HepG2 (cell line): ENCODE results near the gene PDE4C. TPM values are rescaled to one million over a fixed set of nuclear protein-coding genes. Genes with fewer than 3 reads are reported as not detected.

Experiments used
- ATAC-seq: fragments of 200-7000 bp; cut with Tn5 transposase; 3 replicates; pipeline ENCODE4 v1.9.1; 2020; ENCODE audit warnings: mild to moderate bottlenecking, moderate library complexity
- BruUV-seq: library from RNA; stranded (reverse); fragments of 400-500 nt; replicated peaks from 2 replicates; lab custom pipeline; 2021; lab: Mats Ljungman, UMichigan
- CTCF ChIA-PET: fragments of 300-600 bp; formaldehyde crosslinking; extraction: SDS; loops from one replicate; lab custom pipeline; 2021; ENCODE audit warnings: low total read pairs, inconsistent platforms, low intra/inter-chr PET ratio; lab: Yijun Ruan, JAX
- POLR2A ChIA-PET: fragments of 350-600 bp; sonication (Branson Sonifier 250); formaldehyde crosslinking; loops from one replicate; lab custom pipeline; 2020; ENCODE audit warnings: antibody characterized with exemption, inconsistent platforms; lab: Yijun Ruan, JAX
- DNase-seq: peaks from one replicate; pipeline ENCODE4 v3.0.0-alpha.2; 2015; ENCODE audit warnings: low spot score
- FAIRE-seq: peaks from 3 replicates; lab custom pipeline; 2011; peaks lifted over from hg19 to GRCh38; lab: Jason Lieb, UNC
- H2AFZ ChIP-seq: one replicate; pipeline ENCODE4 v1.6.1; 2011; ENCODE audit warnings: low read length, inconsistent platforms
- H3K27ac ChIP-seq: fragments of 300-600 bp; 3 replicates; pipeline ENCODE4 v1.8.0; 2011; ENCODE audit warnings: mixed run types, mild to moderate bottlenecking, mixed read lengths, low read length, inconsistent platforms; ENCODE audit not compliant: insufficient read depth; ENCODE audit errors: extremely low read length
- H3K27me3 ChIP-seq, 2 experiments: fragments of 200-600 bp in 1 of 2; 2 replicates in 1 of 2; 3 replicates in 1 of 2; pipeline versions ENCODE4 v1.6.0 to v1.8.0; 2011; ENCODE audit warnings: low read length in 2 of 2, mild to moderate bottlenecking in 2 of 2, moderate library complexity in 2 of 2, inconsistent platforms in 1 of 2; ENCODE audit not compliant: insufficient read depth in 2 of 2, control insufficient read depth in 1 of 2
- H3K36me3 ChIP-seq, 2 experiments: fragments of 200-600 bp in 1 of 2; replicated peaks in 1 of 2; 2 replicates in 1 of 2; 3 replicates in 1 of 2; pipeline versions ENCODE4 v1.5.1 to v1.8.0; 2011; ENCODE audit warnings: low read length in 2 of 2, inconsistent platforms in 1 of 2; ENCODE audit not compliant: insufficient read depth in 2 of 2, control insufficient read depth in 1 of 2
- H3K4me1 ChIP-seq: 2 replicates; pipeline ENCODE4 v1.5.1; 2012; ENCODE audit warnings: low read length, inconsistent platforms; ENCODE audit not compliant: insufficient read depth
- H3K4me2 ChIP-seq: 2 replicates; pipeline ENCODE4 v1.6.0; 2011; ENCODE audit warnings: low read depth, low read length, inconsistent platforms
- H3K4me3 ChIP-seq, 3 experiments: fragments of 200-600 bp in 1 of 3; sonication (generic), shearing (Covaris generic) in 1 of 3; replicated peaks in 1 of 3; 2 replicates each; pipeline ENCODE4 v1.5.1; 2011 to 2016; ENCODE audit warnings: low read length in 3 of 3, inconsistent platforms in 2 of 3, low read depth in 2 of 3, mild to moderate bottlenecking in 2 of 3, control low read depth in 1 of 3, mixed read lengths in 1 of 3; ENCODE audit not compliant: insufficient read depth in 1 of 3
- H3K79me2 ChIP-seq: one replicate; pipeline ENCODE4 v1.6.1; 2011; ENCODE audit warnings: low read length, inconsistent platforms; ENCODE audit not compliant: insufficient read depth
- H3K9ac ChIP-seq: 2 replicates; pipeline ENCODE4 v1.6.0; 2011; ENCODE audit warnings: mild to moderate bottlenecking, low read depth, low read length, inconsistent platforms; ENCODE audit not compliant: insufficient read depth
- H3K9me3 ChIP-seq: 2 replicates; pipeline ENCODE4 v1.5.1; 2012; ENCODE audit warnings: mild to moderate bottlenecking, low read length
- H4K20me1 ChIP-seq: 2 replicates; pipeline ENCODE4 v1.6.0; 2011; ENCODE audit warnings: inconsistent platforms, mild to moderate bottlenecking, low read length, moderate library complexity; ENCODE audit not compliant: insufficient read depth
- BHLHE40 ChIP-seq: IDR thresholded peaks from 2 replicates; pipeline ENCODE4 v1.6.1; 2011; ENCODE audit warnings: low read length, improper control_type of control experiment
- BRD4 ChIP-seq: sonication (generic); formaldehyde crosslinking; IDR thresholded peaks from 2 replicates; pipeline ENCODE4 v1.4.0; 2020; ENCODE audit warnings: missing genetic modification reagents
- CAMTA2 ChIP-seq: sonication (generic); formaldehyde crosslinking; IDR thresholded peaks from 2 replicates; pipeline ENCODE4 v1.4.0; 2020; ENCODE audit warnings: mild to moderate bottlenecking, missing genetic modification reagents, borderline replicate concordance
- ESRRA ChIP-seq: sonication (generic); formaldehyde crosslinking; IDR thresholded peaks from 2 replicates; pipeline ENCODE4 v1.5.1; 2020; ENCODE audit warnings: mild to moderate bottlenecking, low read depth, missing genetic modification reagents
- HOXD1 ChIP-seq: sonication (generic); formaldehyde crosslinking; IDR thresholded peaks from 2 replicates; pipeline ENCODE4 v1.5.0; 2020; ENCODE audit warnings: missing genetic modification reagents
- NR2F2 ChIP-seq: IDR thresholded peaks from 2 replicates; pipeline ENCODE4 v1.6.1; 2012; ENCODE audit warnings: low read depth, inconsistent platforms, borderline replicate concordance
- PBX2 ChIP-seq: IDR thresholded peaks from 2 replicates; pipeline ENCODE4 v1.6.1; 2016; ENCODE audit warnings: control low read depth
- RBM22 ChIP-seq: fragments of 200-400 bp; formaldehyde crosslinking; optimal IDR thresholded peaks from 2 replicates; pipeline ENCODE3; 2017; ENCODE audit warnings: mild to moderate bottlenecking, low read length, moderate library complexity
- ZKSCAN5 ChIP-seq: sonication (generic); formaldehyde crosslinking; IDR thresholded peaks from 2 replicates; pipeline ENCODE4 v1.5.1; 2020; ENCODE audit warnings: mild to moderate bottlenecking, missing genetic modification reagents
- ZNF326 ChIP-seq: sonication (generic); formaldehyde crosslinking; IDR thresholded peaks from 2 replicates; pipeline ENCODE4 v1.4.0; 2020; ENCODE audit warnings: missing genetic modification reagents, borderline replicate concordance
- ZNF558 ChIP-seq: sonication (generic); formaldehyde crosslinking; IDR thresholded peaks from 2 replicates; pipeline ENCODE4 v1.9.0; 2022; ENCODE audit warnings: mild to moderate bottlenecking, missing genetic modification reagents, borderline replicate concordance
- ZSCAN12 ChIP-seq: sonication (generic); formaldehyde crosslinking; IDR thresholded peaks from 2 replicates; pipeline ENCODE4 v1.9.0; 2021; ENCODE audit warnings: mild to moderate bottlenecking, missing genetic modification reagents
- WGBS: methylation state at CpG from one replicate; pipeline ENCODE4 v1.1.6; 2017; ENCODE audit warnings: low lambda C conversion rate; 5-methylcytosine and 5-hydroxymethylcytosine counted together
- in situ Hi-C: cut with HindIII; loops from 2 replicates; pipeline ENCODE4 v1.10.0; 2017; ENCODE audit warnings: low pct_unique_long_range_greater_than_20kb; ENCODE audit not compliant: extremely low pct_ligation_motif_present
- intact Hi-C: fragments of 100-400 bp; cut with micrococcal nuclease; formaldehyde crosslinking; loops from one replicate; pipeline ENCODE4 v1.10.0; 2022; ENCODE audit not compliant: unreplicated experiment
- polyA plus RNA-seq, 8 experiments: library from polyadenylated mRNA; depleted of rRNA in 3 of 8; stranded (reverse) in 7 of 8; unstranded in 1 of 8; fragments of >200 nt; fragmentation: Illumina TruSeq in 4 of 8; extraction: Trizol in 4 of 8; gene quantifications; 2 replicates each; pipeline versions ENCODE4 v1.2.1 to v1.2.3, GENCODE V29; 2011 to 2016; ENCODE audit warnings: low read depth in 4 of 8, missing spikeins in 1 of 8, mixed read lengths in 1 of 8; ENCODE audit not compliant: insufficient read depth in 1 of 8
- total RNA-seq, 5 experiments: library from RNA; depleted of rRNA; stranded (reverse); fragments of >200 nt; fragmentation: Illumina TruSeq; extraction: Trizol; gene quantifications; 2 replicates each; pipeline ENCODE4 v1.2.3, GENCODE V29; 2016; ENCODE audit warnings: low read depth in 1 of 5
- TF ChIP-seq, protein P1 (sequence below): sonication (generic); formaldehyde crosslinking; IDR thresholded peaks from 2 replicates; pipeline ENCODE4 v1.5.1; 2020; ENCODE audit warnings: mild to moderate bottlenecking, moderate library complexity, missing genetic modification reagents
- TF ChIP-seq, protein P2 (sequence below): sonication (generic); formaldehyde crosslinking; IDR thresholded peaks from 2 replicates; pipeline ENCODE4 v1.5.0; 2020; ENCODE audit warnings: missing genetic modification reagents, mild to moderate bottlenecking, borderline replicate concordance

The PDE4C gene
- total and polyA plus RNA-seq, 2 of the 13 experiments (the other 11 are each of a cell fraction or from before 2014, with no cell fraction given) = 1.4 to 14.0 TPM

DNA sequence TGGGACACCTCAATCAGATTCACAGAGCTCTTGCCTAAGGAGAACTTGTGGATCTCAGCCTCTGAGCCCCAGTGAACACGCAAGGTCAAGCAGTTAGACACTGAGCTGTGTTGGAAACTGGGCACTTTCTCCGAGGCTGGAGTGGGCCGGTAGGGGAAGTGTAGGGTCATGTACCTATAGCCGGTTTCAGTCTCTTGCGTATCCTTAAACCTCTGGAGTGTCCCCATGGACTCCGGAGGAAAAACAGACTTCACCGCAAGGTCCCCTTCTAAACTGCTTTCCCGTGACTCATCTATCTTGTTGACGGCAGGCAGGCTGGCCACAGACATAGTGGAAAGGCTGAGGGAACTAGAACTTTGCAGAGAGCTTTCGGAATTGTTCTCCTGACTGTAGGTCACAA is 36.7 kb upstream of the PDE4C start:
- no peak for ATAC-seq
- no peaks in the 10 kb centered on the region for H4K20me1 ChIP-seq
- no peak overlapping the region for H3K9ac ChIP-seq
- BruUV-seq = no TSS peak
- FAIRE-seq = no peak
- no peak overlapping the region for H2AFZ ChIP-seq
- in situ Hi-C loops (no loop called here), intact Hi-C loops (no loop called here)
- no peak overlapping the region for H3K27ac ChIP-seq
- H3K4me2 ChIP-seq = no peak overlapping the region
- H3K79me2 ChIP-seq = no peaks in the 10 kb centered on the region
- H3K27me3 ChIP-seq = peaks cover 8 to 19% of the 10 kb centered on the region in 2 experiments; a peak in 3 of 5 replicates
- no peaks in the 10 kb centered on the region for H3K36me3 ChIP-seq
- TF ChIP-seq RBM22 (no peak), ZNF326 (CRISPR knock-in tag) (no peak), CAMTA2 (CRISPR knock-in tag) (no peak), NR2F2 (no peak), ZSCAN12 (CRISPR knock-in tag) (no peak), PBX2 (CRISPR knock-in tag) (no peak)
- WGBS = 59% methylated on average over 10 of the region's 10 CpGs
- no peak overlapping the region for H3K4me3 ChIP-seq
- ChIA-PET POLR2A (interaction anchor here (1.0 kb wide), 1 partner anchor 39 kb away, joined by 3 read pairs; no protein-coding TSS in a partner anchor), CTCF (no interaction called here)
- peaks cover 21% of the 10 kb centered on the region for H3K4me1 ChIP-seq
- H3K9me3 ChIP-seq = no peaks in the 10 kb centered on the region
- DNase-seq = no peak

DNA sequence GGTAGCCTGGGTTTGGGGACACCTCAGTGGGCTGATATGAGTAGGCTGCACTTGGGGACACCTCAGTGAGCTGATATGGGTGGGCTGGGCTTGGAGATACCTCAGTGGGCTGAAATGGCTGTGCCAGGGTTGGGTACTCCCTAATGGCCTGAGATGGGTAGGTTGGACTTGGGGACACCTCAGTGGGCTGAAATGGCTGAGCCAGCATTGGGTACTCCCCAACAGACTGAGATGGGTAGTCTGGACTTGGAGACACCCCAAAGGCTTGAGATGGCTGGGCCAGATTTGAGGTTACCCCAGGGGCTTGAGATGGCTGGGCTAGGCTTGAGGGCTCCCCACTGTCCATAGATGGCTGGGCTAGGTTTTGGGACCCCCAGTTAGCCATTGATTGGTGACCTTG is 35.9 kb upstream of the PDE4C start:
- Histone ChIP-seq H3K9ac (no peak overlapping the region), H3K4me2 (no peak overlapping the region), H3K79me2 (no peaks in the 10 kb centered on the region), H3K27ac (no peak overlapping the region), H3K9me3 (no peaks in the 10 kb centered on the region), H3K4me1 (peaks cover 21% of the 10 kb centered on the region), H3K27me3 (peaks cover 8 to 22% of the 10 kb centered on the region in 2 experiments; a peak in 3 of 5 replicates), H3K36me3 (no peaks in the 10 kb centered on the region), H3K4me3 (no peak overlapping the region), H4K20me1 (no peaks in the 10 kb centered on the region), H2AFZ (no peak overlapping the region)
- no TSS peak for BruUV-seq
- DNase-seq (no peak), ATAC-seq (no peak), FAIRE-seq (no peak)
- POLR2A ChIA-PET = interaction anchor here (1.1 kb wide), 1 partner anchor 12 kb away, joined by 3 read pairs; the partner anchor contains the start of gene IQCN
- intact Hi-C loops = no loop called here
- CTCF ChIA-PET = no interaction called here
- no peak for TF ChIP-seq ESRRA (CRISPR knock-in tag)
- TF ChIP-seq BHLHE40 = no peak
- no peak for TF ChIP-seq BRD4 (CRISPR knock-in tag)
- TF ChIP-seq ZNF558 (CRISPR knock-in tag) = no peak
- TF ChIP-seq, protein P1, sequence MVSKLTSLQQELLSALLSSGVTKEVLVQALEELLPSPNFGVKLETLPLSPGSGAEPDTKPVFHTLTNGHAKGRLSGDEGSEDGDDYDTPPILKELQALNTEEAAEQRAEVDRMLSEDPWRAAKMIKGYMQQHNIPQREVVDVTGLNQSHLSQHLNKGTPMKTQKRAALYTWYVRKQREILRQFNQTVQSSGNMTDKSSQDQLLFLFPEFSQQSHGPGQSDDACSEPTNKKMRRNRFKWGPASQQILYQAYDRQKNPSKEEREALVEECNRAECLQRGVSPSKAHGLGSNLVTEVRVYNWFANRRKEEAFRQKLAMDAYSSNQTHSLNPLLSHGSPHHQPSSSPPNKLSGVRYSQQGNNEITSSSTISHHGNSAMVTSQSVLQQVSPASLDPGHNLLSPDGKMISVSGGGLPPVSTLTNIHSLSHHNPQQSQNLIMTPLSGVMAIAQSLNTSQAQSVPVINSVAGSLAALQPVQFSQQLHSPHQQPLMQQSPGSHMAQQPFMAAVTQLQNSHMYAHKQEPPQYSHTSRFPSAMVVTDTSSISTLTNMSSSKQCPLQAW (CRISPR knock-in tag) = no peak
- TF ChIP-seq HOXD1 (CRISPR knock-in tag) = no peak
- TF ChIP-seq, protein P2, sequence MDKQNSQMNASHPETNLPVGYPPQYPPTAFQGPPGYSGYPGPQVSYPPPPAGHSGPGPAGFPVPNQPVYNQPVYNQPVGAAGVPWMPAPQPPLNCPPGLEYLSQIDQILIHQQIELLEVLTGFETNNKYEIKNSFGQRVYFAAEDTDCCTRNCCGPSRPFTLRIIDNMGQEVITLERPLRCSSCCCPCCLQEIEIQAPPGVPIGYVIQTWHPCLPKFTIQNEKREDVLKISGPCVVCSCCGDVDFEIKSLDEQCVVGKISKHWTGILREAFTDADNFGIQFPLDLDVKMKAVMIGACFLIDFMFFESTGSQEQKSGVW (CRISPR knock-in tag) = no peak
- TF ChIP-seq ZKSCAN5 (CRISPR knock-in tag) = no peak
- in situ Hi-C loops = no loop called here
